HG03025 (cell line): ENCODE results near the gene MAT1A.

Experiments used
- ATAC-seq: cut with Tn5 transposase; IDR thresholded peaks from one replicate; pipeline ENCODE4 v1.9.1; 2021; ENCODE audit warnings: mild to moderate bottlenecking, moderate library complexity; ENCODE audit not compliant: unreplicated experiment, low FRiP score

The MAT1A gene

DNA sequence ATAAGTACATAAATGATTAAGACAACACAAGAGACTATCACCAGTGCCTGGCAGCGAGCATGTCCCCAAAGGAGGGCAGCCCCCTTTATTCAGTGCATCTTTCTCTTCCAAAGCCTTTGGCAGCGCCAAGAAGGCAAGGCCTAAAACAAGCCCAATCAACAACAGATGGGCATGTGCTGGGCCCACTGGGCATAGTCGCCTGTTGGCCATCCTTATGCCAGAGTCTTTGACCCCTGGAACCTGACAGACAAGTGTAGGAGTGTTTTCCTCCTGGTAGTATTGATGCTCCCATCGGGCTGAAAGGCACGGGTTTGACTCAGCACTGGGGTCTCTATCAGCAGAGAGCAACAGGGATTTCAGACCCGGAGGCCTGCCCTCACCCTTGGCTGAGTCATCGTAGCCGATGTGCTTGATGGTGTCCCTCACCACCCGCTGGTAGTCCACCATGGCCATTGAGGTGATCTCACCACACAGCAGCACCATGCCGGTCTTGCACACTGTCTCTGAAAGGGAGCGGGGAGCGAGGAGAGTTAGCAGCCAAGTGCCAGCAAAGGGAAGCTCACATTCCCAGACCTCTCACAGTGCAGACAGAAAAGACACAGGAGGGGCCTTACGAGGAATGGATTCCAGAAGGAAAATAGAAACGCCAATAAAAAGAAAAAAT is 5.8 kb downstream of the MAT1A start:
- ATAC-seq: no peak

DNA sequence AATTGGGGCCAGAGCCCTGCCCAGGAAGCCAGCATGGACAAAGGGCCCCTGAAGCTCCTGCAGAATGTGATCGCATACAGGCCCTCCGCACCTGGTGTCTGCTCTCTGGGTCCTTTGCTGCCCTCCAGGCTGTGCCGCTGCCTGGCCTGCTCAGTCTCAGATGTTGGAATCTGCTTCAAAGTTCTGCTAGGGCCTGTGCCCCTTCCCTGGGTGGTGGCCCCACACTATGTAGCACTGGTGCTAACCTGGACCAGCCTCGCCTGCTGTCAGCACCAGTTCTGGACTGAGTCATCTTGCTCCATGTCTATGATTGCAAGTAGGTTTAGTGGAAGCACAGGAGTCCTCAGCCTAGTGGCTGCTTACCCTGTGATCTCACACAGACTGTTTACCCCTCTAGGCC is 6.3 kb downstream of the MAT1A start:
- no peak for ATAC-seq

GRCh38 chr10:80281784-80282765 is 7.4 kb downstream of the MAT1A start:
- ATAC-seq: no peak

DNA sequence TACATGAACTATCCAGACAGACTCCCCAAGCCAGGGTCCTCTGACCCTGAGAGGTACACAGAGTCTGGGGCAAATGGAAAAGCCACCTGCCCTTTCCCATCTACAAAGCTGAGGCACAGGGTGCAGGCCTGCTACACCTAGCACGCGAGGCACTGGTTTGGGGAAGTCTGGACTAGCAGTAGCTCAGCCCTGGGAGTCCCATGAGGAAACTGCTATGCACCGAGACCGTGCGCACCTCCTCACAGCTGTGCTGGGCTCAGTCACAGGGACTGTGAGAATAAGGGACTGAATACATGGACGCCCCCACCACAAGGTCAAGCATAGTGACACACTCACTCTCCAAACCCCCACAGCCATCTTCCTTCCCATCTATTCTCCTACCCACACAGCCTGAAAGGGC is 8.2 kb downstream of the MAT1A start:
- no peak for ATAC-seq

- ATAC-seq: no peak
These were observed 9.2 kb downstream of the MAT1A start for GRCh38 chr10:80280071-80280800.

- no peak for ATAC-seq
These were observed 10.3 kb downstream of the MAT1A start for GRCh38 chr10:80279146-80279545.

GRCh38 chr10:80278480-80278879 is 11.0 kb downstream of the MAT1A start:
- no peak for ATAC-seq

- ATAC-seq: no peak
These were observed 11.7 kb downstream of the MAT1A start for GRCh38 chr10:80277567-80278250.

GRCh38 chr10:80277016-80277415 is 12.4 kb downstream of the MAT1A start:
- ATAC-seq: no peak

- ATAC-seq: no peak
These were observed 13.1 kb downstream of the MAT1A start for GRCh38 chr10:80276335-80276734.

DNA sequence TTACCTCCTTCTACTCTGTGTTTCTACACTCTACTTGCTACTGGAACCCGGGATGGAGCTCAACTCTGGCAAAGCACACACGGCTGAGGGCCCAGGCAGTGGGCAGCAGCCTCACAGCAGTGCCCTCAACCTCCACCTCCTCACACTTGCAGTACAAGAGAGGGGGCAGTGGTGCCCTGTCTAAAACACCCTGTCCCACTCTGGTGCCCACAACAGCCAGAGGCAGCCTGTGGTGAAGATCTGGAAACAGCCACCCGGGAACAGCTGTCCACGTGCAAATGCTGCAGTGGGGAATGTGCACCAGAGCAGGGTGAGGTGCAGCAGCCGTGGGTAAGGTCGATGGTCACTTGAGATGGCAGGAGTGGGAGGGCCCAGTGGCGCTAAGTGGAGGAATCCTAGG is 13.7 kb downstream of the MAT1A start:
- no peak for ATAC-seq

- no peak for ATAC-seq
These were observed 14.3 kb downstream of the MAT1A start for GRCh38 chr10:80275135-80275498.

- ATAC-seq: no peak
These were observed 14.9 kb downstream of the MAT1A start for GRCh38 chr10:80274396-80275134.

- ATAC-seq: no peak
These were observed 15.8 kb downstream of the MAT1A start for GRCh38 chr10:80273523-80274170.

DNA sequence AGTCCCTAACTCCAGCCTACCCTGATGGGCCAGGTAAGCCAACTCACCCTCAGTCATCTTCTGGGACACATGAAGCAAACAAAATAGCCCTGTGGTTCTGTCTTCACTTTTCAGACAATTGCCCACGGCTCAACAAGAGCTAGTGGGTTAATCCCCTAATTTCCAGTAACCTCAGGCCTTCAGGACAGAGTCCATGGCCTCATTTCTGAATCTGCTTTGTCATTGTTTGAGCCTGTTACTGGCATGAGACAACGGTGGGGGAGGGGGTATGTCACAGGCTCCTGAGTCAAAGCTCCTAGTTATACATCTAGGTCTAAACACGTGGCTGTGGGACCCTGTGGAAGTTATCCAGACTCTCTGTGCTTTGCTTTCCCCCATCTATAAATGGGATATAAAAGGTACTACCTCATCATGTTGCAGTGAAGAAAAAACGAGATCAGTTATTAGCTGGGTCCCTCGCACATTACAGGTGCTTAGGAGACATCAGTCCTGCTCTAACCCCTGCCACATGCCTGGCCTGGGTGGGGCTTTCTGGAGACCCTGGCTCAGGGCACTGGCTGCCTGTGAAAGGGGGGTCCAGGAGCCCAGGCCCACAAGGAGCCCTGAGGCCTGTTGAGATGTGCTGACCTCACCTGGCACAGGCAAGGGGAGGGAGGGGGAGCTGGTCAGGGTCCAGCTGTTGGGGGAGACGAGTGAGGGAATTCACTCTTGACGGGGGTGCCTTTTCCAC is 16.5 kb downstream of the MAT1A start:
- no peak for ATAC-seq

GRCh38 chr10:80271416-80271815 is 18.0 kb downstream of the MAT1A start:
- ATAC-seq: no peak

DNA sequence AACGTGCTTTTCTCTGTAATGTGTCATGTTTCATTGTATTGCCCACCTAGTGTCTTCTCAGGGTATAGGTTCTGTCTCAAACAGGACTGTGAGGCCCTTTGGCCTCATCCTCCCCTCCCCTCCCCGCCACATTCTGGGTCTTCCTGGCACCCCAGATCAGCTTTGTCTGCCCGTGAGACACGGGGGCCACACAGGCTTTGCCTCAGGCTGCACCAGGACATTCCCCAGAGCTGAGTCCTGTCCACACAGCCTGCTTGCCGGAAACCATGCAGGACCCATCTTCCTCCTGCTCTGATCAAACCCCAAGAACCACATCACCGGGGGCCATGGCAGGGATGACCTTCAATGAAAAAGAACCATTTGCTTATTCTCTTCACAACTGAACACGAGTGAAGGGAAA is 18.6 kb downstream of the MAT1A start:
- no peak for ATAC-seq

- no peak for ATAC-seq
These were observed 20.4 kb downstream of the MAT1A start for GRCh38 chr10:80268938-80269588.
